Cardiac muscle cell (in vitro differentiated cells and primary cell): ENCODE results near the gene GIMAP8. TPM values are rescaled to one million over a fixed set of nuclear protein-coding genes. Genes with fewer than 3 reads are reported as not detected.

Experiments
- DNase-seq, 2 donors: peaks; one replicate each; pipeline versions ENCODE4 v3.0.0 to v3.0.0-alpha.2; 2010 to 2017; ENCODE audit warnings: low read depth in 1 of 2, low spot score in 1 of 2
- H3K27ac ChIP-seq: fragments of 200-600 bp; sonication (generic); 2 replicates; pipeline ENCODE4 v1.5.1; 2016
- H3K27me3 ChIP-seq: fragments of 200-600 bp; sonication (generic); 2 replicates; pipeline ENCODE4 v1.6.0; 2016; ENCODE audit warnings: control low read depth
- H3K36me3 ChIP-seq: fragments of 200-600 bp; sonication (generic); 2 replicates; pipeline ENCODE4 v1.5.1; 2016; ENCODE audit warnings: control low read depth
- H3K4me1 ChIP-seq: fragments of 200-600 bp; sonication (generic); 2 replicates; pipeline ENCODE4 v1.8.1; 2017; ENCODE audit warnings: low read depth, mild to moderate bottlenecking, mixed run types
- H3K4me3 ChIP-seq: fragments of 200-600 bp; sonication (generic); 2 replicates; pipeline ENCODE4 v1.5.1; 2016; ENCODE audit warnings: mild to moderate bottlenecking
- H3K9me3 ChIP-seq: fragments of 200-600 bp; sonication (generic); 2 replicates; pipeline ENCODE4 v1.5.1; 2017; ENCODE audit warnings: low read depth, mild to moderate bottlenecking, control low read depth
- polyA plus RNA-seq: library from polyadenylated mRNA; unstranded; fragments of >200 nt; fragmentation: Nextera tagmentation; extraction: Ambion mirVana; gene quantifications from 2 replicates; pipeline ENCODE4 v1.2.1, GENCODE V29; 2016
- total RNA-seq: library from RNA; depleted of rRNA; stranded (reverse); fragments of >200 nt; gene quantifications from 2 replicates; pipeline ENCODE4 v1.2.3, GENCODE V29; 2016
- TF ChIP-seq, protein P1 (sequence below): IDR thresholded peaks from 2 replicates; pipeline ENCODE4 v1.5.1; 2012; ENCODE audit warnings: low read depth, mild to moderate bottlenecking, low read length

GIMAP8 gene
- total and polyA plus RNA-seq, 2 experiments from 2014 or later, result 0.24 TPM; not detected in 1

DNA sequence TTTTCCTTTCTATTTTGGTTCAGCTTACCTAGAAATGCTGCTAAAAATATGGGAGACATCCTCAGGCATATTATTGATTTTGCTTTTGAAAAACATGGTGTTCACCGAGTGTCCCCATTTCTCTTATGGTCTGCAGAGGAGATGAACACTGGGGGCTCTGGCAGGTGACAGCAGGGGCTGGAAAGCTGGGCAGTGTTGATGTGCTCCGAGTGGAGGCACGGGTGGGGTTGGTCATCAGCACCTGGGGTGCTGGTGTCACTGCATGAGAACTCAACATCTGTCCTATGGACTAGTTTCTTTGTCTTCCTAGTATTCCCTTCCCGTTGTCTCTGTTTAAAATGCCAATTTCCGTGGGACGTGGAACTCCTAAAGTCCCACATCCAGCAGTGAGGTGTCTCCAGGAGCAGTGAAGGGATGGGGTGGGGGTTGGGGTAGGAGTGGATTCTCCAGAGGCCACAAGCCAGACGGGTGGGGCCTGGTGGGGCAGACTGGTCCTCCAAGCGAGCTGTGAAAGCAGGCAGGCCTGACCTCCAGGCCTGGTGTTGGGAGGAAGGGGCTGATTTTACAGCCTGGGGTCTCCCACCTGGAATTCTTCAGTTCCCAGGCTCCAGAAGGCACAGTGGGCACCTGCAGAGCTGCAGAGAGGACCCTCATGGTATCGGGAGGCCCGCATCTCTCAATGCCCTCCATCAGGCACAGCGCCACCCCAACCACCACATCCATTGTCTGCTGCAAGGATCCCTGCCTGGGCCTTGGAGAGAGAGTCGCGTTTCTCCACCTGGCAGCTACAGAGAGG, 46.9 kb upstream of the GIMAP8 start:
- peak overlapping the region; percentile 82 for H3K27ac ChIP-seq
- no peak for DNase-seq
- TF ChIP-seq, protein P1, sequence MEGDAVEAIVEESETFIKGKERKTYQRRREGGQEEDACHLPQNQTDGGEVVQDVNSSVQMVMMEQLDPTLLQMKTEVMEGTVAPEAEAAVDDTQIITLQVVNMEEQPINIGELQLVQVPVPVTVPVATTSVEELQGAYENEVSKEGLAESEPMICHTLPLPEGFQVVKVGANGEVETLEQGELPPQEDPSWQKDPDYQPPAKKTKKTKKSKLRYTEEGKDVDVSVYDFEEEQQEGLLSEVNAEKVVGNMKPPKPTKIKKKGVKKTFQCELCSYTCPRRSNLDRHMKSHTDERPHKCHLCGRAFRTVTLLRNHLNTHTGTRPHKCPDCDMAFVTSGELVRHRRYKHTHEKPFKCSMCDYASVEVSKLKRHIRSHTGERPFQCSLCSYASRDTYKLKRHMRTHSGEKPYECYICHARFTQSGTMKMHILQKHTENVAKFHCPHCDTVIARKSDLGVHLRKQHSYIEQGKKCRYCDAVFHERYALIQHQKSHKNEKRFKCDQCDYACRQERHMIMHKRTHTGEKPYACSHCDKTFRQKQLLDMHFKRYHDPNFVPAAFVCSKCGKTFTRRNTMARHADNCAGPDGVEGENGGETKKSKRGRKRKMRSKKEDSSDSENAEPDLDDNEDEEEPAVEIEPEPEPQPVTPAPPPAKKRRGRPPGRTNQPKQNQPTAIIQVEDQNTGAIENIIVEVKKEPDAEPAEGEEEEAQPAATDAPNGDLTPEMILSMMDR, result no peak
- H3K9me3 ChIP-seq, result no peaks in the 10 kb centered on the region
- H3K36me3 ChIP-seq, result no peaks in the 10 kb centered on the region
- H3K27me3 ChIP-seq, result no peaks in the 10 kb centered on the region
- H3K4me1 ChIP-seq, result peaks cover 23% of the 10 kb centered on the region
- no peak overlapping the region for H3K4me3 ChIP-seq

DNA sequence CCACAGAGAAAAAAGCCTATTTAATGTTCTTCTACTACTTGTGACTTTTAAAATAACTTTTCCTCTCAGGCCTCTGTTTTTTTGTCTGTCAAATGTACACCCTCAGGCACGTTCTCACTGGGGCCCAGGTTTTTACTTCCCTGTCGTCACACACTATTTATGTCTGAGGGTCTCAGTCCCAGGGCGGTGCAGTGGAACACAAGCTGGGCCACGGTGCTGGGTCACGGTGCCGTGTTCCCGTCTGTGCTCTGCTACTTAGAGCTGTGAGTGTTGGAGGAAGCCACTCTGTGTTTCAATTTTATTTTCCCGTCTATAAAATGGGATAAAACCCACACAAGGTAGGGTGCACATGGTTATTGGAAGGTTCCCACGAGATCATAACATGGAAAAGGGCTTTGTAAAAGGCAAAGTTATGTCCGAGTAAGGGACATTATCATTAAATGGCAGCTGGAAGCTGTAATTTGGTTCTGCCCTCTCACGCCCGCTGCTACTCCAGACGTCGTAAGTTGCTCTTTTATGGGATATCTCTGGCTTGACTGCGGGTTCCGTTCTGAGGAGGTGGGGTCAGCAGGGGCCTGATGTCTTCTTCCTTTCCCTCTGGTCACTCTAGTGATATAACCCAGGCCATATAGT, 46.1 kb upstream of the GIMAP8 start:
- Histone ChIP-seq H3K4me1 (peaks cover 16% of the 10 kb centered on the region), H3K27me3 (no peaks in the 10 kb centered on the region), H3K9me3 (no peaks in the 10 kb centered on the region), H3K36me3 (no peaks in the 10 kb centered on the region), H3K27ac (peak overlapping the region; percentile 82), H3K4me3 (peak overlapping the region; percentile 66)
- DNase-seq, result peak in 1 of 2 donors; percentile 40
- TF ChIP-seq, protein P1, result no peak

DNA sequence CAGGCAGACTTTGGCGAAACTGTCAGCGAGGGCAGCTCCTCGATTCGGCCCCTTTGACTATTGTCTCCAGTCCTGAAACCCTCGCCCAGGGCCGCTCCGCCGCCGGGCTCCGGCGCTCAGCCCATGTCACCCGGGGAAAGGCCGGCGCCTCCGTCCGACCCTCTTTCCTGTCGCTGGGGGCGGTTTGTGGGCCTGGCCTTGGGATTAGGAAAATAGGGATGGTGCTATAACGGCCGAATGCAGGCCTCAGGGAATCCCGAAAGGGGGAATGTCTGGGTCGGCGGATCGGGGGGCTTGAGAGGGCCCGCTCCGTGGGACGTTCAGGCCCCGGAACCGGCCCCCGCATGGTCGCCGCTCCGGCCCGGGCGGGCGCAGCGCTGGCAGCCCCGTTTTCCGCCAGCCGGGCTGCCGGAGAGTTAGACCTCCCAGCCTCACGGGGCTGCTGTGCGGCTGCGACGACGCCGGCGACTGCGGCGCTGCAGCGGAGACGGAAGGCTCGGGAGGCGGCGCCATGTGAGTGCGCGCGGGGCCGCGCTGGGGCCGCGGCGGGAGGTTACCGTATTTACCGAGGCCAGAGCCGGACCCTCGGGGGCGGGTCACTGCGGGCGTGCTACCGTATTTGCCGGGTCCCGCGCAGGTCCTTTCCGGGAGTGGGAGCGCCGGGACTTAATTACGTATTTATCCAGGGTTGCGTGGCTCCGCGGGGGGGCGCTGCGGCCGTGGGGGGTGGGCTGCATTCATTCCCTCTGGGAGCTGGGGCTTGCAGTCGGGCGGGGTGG, 45.4 kb upstream of the GIMAP8 start:
- Histone ChIP-seq H3K27ac (peak overlapping the region; percentile 82), H3K27me3 (no peaks in the 10 kb centered on the region), H3K36me3 (no peaks in the 10 kb centered on the region), H3K4me1 (peaks cover 13% of the 10 kb centered on the region), H3K9me3 (no peaks in the 10 kb centered on the region), H3K4me3 (peak overlapping the region; percentile 66)
- peak; percentile 93 to 95 for DNase-seq
- TF ChIP-seq, protein P1, result peak; percentile 23

DNA sequence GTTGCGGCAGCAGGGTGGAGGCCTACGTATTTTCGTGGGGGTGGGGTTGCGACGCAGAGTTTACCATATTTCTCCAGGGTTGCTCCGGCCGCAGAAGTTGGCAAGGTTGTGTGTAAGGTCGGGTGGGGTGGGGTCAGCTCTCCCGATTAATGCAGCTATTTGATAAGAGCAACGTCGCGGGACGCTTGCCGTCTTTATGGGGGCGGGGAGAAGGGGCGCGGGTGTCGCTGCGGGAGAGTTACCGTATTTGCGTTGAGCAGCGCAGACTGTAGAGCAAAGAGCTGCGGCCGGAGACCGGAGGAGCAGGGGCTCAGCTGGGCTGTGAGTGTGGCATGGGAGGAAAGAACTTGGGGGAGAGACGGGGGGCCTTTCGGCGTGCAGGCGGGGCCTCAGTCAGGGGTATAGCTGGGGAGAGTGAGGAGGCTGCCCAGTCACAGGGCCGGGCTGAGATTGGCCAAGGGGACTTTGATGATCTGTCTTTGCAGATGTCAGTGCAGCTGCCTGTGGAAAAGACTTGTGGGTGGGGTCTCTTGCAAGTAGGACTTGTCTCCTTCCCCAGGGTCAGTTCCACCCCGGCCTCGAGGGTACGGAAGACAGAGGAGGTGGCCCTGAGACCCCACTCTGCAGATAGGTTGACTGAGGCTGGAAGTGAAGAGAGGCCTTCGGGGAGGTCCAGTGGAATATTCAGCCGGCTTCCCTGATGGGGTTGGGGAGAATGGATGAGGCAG, 44.7 kb upstream of the GIMAP8 start:
- DNase-seq, result peak in 1 of 2 donors; percentile 68
- TF ChIP-seq, protein P1, result no peak
- H3K4me3 ChIP-seq, result peak overlapping the region; percentile 66
- H3K9me3 ChIP-seq, result no peaks in the 10 kb centered on the region
- no peaks in the 10 kb centered on the region for H3K27me3 ChIP-seq
- peaks cover 13% of the 10 kb centered on the region for H3K4me1 ChIP-seq
- no peaks in the 10 kb centered on the region for H3K36me3 ChIP-seq
- peak overlapping the region; percentile 15 for H3K27ac ChIP-seq

DNA sequence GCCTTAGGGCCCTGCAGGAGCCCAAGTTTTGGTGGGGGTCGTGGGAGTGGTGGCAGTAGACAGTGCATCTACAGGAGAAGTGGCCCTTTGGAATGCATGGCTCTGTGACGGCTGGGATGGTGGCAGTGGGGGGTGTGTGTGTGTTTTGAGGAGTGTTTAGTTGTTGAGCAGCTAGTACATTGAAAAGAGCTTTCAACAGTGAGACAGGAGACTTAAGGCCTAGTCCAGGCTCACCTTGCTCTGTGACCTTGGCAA, 44.2 kb upstream of the GIMAP8 start:
- TF ChIP-seq, protein P1, result no peak
- Histone ChIP-seq H3K36me3 (no peaks in the 10 kb centered on the region), H3K4me1 (peaks cover 13% of the 10 kb centered on the region)

More for the DNA sequence above, 44.2 kb upstream of the GIMAP8 start:
- Histone ChIP-seq H3K4me3 (peak overlapping the region; percentile 66), H3K27ac (no peak overlapping the region), H3K9me3 (no peaks in the 10 kb centered on the region), H3K27me3 (no peaks in the 10 kb centered on the region)
- DNase-seq, result no peak
